Suprapubic skin (tissue), 3 donors: ENCODE measurements around the gene ABCB11.

Experiments used
- CTCF ChIP-seq, 2 donors: fragments of 200-600 bp in 1 of 2; fragments of 450-650 bp in 1 of 2; sonication (generic) in 1 of 2; IDR thresholded peaks; one replicate each; pipeline ENCODE4 v1.5.1; 2016 to 2019; ENCODE audit warnings: antibody characterized with exemption in 2 of 2, mild to moderate bottlenecking in 1 of 2, moderate library complexity in 1 of 2
- EP300 ChIP-seq: sonication (generic); formaldehyde crosslinking; IDR thresholded peaks from one replicate; pipeline ENCODE4 v1.6.1; 2017; ENCODE audit warnings: antibody characterized with exemption
- POLR2A ChIP-seq, 2 donors: fragments of 450-650 bp; IDR thresholded peaks; one replicate each; pipeline ENCODE4 v1.6.1; 2017; ENCODE audit warnings: antibody characterized with exemption in 2 of 2, mild to moderate bottlenecking in 2 of 2, moderate library complexity in 2 of 2

GRCh38 chr2:168962636-168963035, 68.5 kb downstream of the ABCB11 start:
- TF ChIP-seq POLR2A (IDR thresholded peaks at IDR 0.05) (no peak), CTCF (IDR thresholded peaks at IDR 0.05) (no peak), EP300 (no peak)
